K562 (cell line): ENCODE results near the gene GJA10. TPM values are rescaled to one million over a fixed set of nuclear protein-coding genes. Genes with fewer than 3 reads are reported as not detected.
A peak's percentile ranks its signal among the peaks of the same experiment; 100 is the strongest.

ENCODE experiments used
- ATF1 ChIP-seq, 2 experiments: fragments of 450-650 bp in 1 of 2; IDR thresholded peaks; 2 replicates each; pipeline ENCODE4 v1.6.1; 2016; ENCODE audit warnings: missing compliant biosample characterization in 1 of 2, missing genetic modification characterization in 1 of 2
- BRD9 ChIP-seq: fragments of 450-650 bp; IDR thresholded peaks from 2 replicates; pipeline ENCODE4 v1.6.1; 2018; ENCODE audit warnings: low read depth; ENCODE audit not compliant: partially characterized antibody
- BRF1 ChIP-seq: IDR thresholded peaks from 3 replicates; pipeline ENCODE4 v1.6.1; 2011; ENCODE audit warnings: borderline replicate concordance, mild to moderate bottlenecking; ENCODE audit not compliant: insufficient read length; ENCODE audit errors: extremely low read depth
- HDAC1 ChIP-seq, 2 experiments: fragments of 450-650 bp; IDR thresholded peaks; 2 replicates each; pipeline ENCODE4 v1.6.1; 2016 to 2017; ENCODE audit warnings: inconsistent platforms in 1 of 2, mild to moderate bottlenecking in 1 of 2, moderate library complexity in 1 of 2
- MXI1 ChIP-seq: IDR thresholded peaks from 2 replicates; pipeline ENCODE4 v1.6.1; 2011; ENCODE audit warnings: low read depth, mild to moderate bottlenecking, improper control_type of control experiment, low read length
- NELFE ChIP-seq: IDR thresholded peaks from 2 replicates; pipeline ENCODE4 v1.6.1; 2011; ENCODE audit warnings: mild to moderate bottlenecking; ENCODE audit not compliant: insufficient read depth, insufficient read length
- PCBP1 ChIP-seq: fragments of 200-400 bp; formaldehyde crosslinking; IDR thresholded peaks from 2 replicates; pipeline ENCODE4 v1.6.1; 2018; ENCODE audit warnings: mild to moderate bottlenecking, low read depth, low read length; ENCODE audit not compliant: poor library complexity, severe bottlenecking
- POLR2G ChIP-seq: fragments of 200-400 bp; formaldehyde crosslinking; IDR thresholded peaks from 2 replicates; pipeline ENCODE4 v1.6.1; 2017; ENCODE audit warnings: low read depth, mild to moderate bottlenecking, antibody characterized with exemption, low read length, moderate library complexity
- PREB ChIP-seq: sonication (generic); formaldehyde crosslinking; IDR thresholded peaks from 2 replicates; pipeline ENCODE4 v1.8.1; 2023; ENCODE audit warnings: mild to moderate bottlenecking, missing genetic modification reagents
- RAD21 ChIP-seq, 2 experiments: fragments of 250-450 bp in 1 of 2; fragments of 450-650 bp in 1 of 2; sonication (Bioruptor Pico) in 1 of 2; formaldehyde crosslinking in 1 of 2; IDR thresholded peaks in 1 of 2; conservative IDR thresholded peaks in 1 of 2; 2 replicates each; pipeline versions ENCODE4 v1.4.0 to v1.8.0; 2020 to 2022; ENCODE audit warnings: mild to moderate bottlenecking in 2 of 2, moderate library complexity in 1 of 2
- RBM15 ChIP-seq: fragments of 200-400 bp; formaldehyde crosslinking; IDR thresholded peaks from 2 replicates; pipeline ENCODE4 v1.6.1; 2018; ENCODE audit warnings: mild to moderate bottlenecking, low read length, moderate library complexity; ENCODE audit not compliant: insufficient read depth
- RFX7 ChIP-seq: fragments of 250-450 bp; sonication (Bioruptor Pico); IDR thresholded peaks from 2 replicates; pipeline ENCODE4 v1.5.1; 2021; ENCODE audit warnings: mild to moderate bottlenecking
- SMAD4 ChIP-seq: fragments of 250-450 bp; sonication (Bioruptor Pico); conservative IDR thresholded peaks from 2 replicates; pipeline ENCODE4 v1.8.0; 2021; ENCODE audit warnings: inconsistent platforms, mild to moderate bottlenecking, moderate library complexity
- XRCC5 ChIP-seq: fragments of 200-400 bp; formaldehyde crosslinking; IDR thresholded peaks from 2 replicates; pipeline ENCODE4 v1.6.1; 2017; ENCODE audit warnings: low read depth, mild to moderate bottlenecking, low read length
- ZNF232 ChIP-seq: sonication (generic); formaldehyde crosslinking; IDR thresholded peaks from 2 replicates; pipeline ENCODE4 v1.8.0; 2022; ENCODE audit warnings: mild to moderate bottlenecking, missing genetic modification reagents
- ZNF398 ChIP-seq: fragments of 250-450 bp; sonication (Bioruptor Pico); IDR thresholded peaks from 2 replicates; pipeline ENCODE4 v1.8.0; 2021; ENCODE audit warnings: moderate library complexity, mild to moderate bottlenecking, inconsistent platforms
- ZNF699 ChIP-seq: fragments of 250-450 bp; sonication (Bioruptor Pico); IDR thresholded peaks from 2 replicates; pipeline ENCODE4 v1.8.0; 2021; ENCODE audit warnings: mild to moderate bottlenecking, moderate library complexity; ENCODE audit not compliant: insufficient replicate concordance
- ZNF707 ChIP-seq: fragments of 250-450 bp; sonication (Bioruptor Pico); conservative IDR thresholded peaks from 2 replicates; pipeline ENCODE4 v1.8.0; 2022; ENCODE audit warnings: inconsistent platforms, mild to moderate bottlenecking, moderate library complexity
- ZNF79 ChIP-seq: fragments of 250-450 bp; sonication (Bioruptor Pico); IDR thresholded peaks from 2 replicates; pipeline ENCODE4 v1.4.0; 2020; ENCODE audit warnings: low read depth, mild to moderate bottlenecking, moderate library complexity
- polyA plus RNA-seq, 8 experiments: library from polyadenylated mRNA; depleted of rRNA in 4 of 8; stranded (reverse) in 5 of 8; unstranded in 3 of 8; fragments of >200 nt; fragmentation: Nextera tagmentation in 2 of 8; fragmentation: Illumina TruSeq in 1 of 8; extraction: Ambion mirVana in 2 of 8; extraction: Trizol in 1 of 8; gene quantifications; 2 replicates each; pipeline versions ENCODE4 v1.2.1 to v1.2.3, GENCODE V29; 2011 to 2014; ENCODE audit warnings: inconsistent platforms in 1 of 8, missing spikeins in 1 of 8
- total RNA-seq, 7 experiments: library from RNA; depleted of rRNA in 6 of 7; stranded (reverse); fragments of >200 nt in 6 of 7; fragmentation: Illumina TruSeq in 2 of 7; extraction: Trizol in 2 of 7; gene quantifications; 2 replicates each; pipeline versions ENCODE4 v1.2.1 to v1.2.3, GENCODE V29; 2011 to 2021; ENCODE audit warnings: low replicate concordance in 1 of 7
- TF ChIP-seq, protein P1 (sequence below), 2 experiments: fragments of 450-650 bp; IDR thresholded peaks; 2 replicates each; pipeline ENCODE4 v1.6.1; 2016

GJA10 gene
- total and polyA plus RNA-seq, 9 of the 15 experiments (the other 6 are each of a cell fraction or from before 2014, with no cell fraction given) = not detected

GRCh38 chr6:89895276-89895874 lies 1.1 kb downstream of the GJA10 start (continued):
- TF ChIP-seq ZNF707 (no peak), HDAC1 (IDR thresholded peaks at IDR 0.05) (peak in 1 of 2 experiments; percentile 38; a peak in 1 of 4 replicates), PCBP1 (no peak), ATF1 (CRISPR knock-in tag; IDR thresholded peaks at IDR 0.05) (no peak), ATF1 (tag; IDR thresholded peaks at IDR 0.05) (no peak), ZNF79 (no peak), ZNF232 (CRISPR knock-in tag) (peak; percentile 80; the same call in 1 of the 2 replicates), ZNF699 (no peak), RFX7 (CRISPR knock-in tag) (no peak), MXI1 (no peak), SMAD4 (CRISPR knock-in tag) (no peak), BRD9 (no peak), XRCC5 (no peak), PREB (CRISPR knock-in tag) (no peak), NELFE (no peak), BRF1 (no peak), ZNF398 (no peak), RAD21 (CRISPR knock-in tag; conservative IDR thresholded peaks at IDR 0.05 in 1 of 2, IDR thresholded peaks at IDR 0.05 in 1 of 2) (no peak), RBM15 (no peak), POLR2G (no peak)
- TF ChIP-seq, protein P1, sequence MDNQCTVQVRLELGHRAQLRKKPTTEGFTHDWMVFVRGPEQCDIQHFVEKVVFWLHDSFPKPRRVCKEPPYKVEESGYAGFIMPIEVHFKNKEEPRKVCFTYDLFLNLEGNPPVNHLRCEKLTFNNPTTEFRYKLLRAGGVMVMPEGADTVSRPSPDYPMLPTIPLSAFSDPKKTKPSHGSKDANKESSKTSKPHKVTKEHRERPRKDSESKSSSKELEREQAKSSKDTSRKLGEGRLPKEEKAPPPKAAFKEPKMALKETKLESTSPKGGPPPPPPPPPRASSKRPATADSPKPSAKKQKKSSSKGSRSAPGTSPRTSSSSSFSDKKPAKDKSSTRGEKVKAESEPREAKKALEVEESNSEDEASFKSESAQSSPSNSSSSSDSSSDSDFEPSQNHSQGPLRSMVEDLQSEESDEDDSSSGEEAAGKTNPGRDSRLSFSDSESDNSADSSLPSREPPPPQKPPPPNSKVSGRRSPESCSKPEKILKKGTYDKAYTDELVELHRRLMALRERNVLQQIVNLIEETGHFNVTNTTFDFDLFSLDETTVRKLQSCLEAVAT (IDR thresholded peaks at IDR 0.05) = no peak
